Neutrophil (primary cell): Measurements from ENCODE around the gene TMA16.

Source experiments
- H3K27ac ChIP-seq: fragments of 200-600 bp; sonication (generic); 2 replicates; pipeline ENCODE4 v1.5.1; 2016; ENCODE audit warnings: mild to moderate bottlenecking, moderate library complexity
- H3K27me3 ChIP-seq: fragments of 200-600 bp; sonication (generic); 2 replicates; pipeline ENCODE4 v1.6.0; 2016; ENCODE audit warnings: mild to moderate bottlenecking
- H3K36me3 ChIP-seq: fragments of 200-600 bp; sonication (generic); 2 replicates; pipeline ENCODE4 v1.5.1; 2017
- H3K4me1 ChIP-seq, 2 experiments: fragments of 200-600 bp in 1 of 2; sonication (generic) in 1 of 2; 1 replicate in 1 of 2; 2 replicates in 1 of 2; pipeline versions ENCODE4 v1.5.1 to v1.6.1; 2013 to 2016; ENCODE audit warnings: low read depth in 1 of 2, low read length in 1 of 2, mild to moderate bottlenecking in 1 of 2, moderate library complexity in 1 of 2; ENCODE audit not compliant: control insufficient read depth in 1 of 2, insufficient read depth in 1 of 2
- H3K4me3 ChIP-seq, 2 experiments: fragments of 200-600 bp in 1 of 2; sonication (generic) in 1 of 2; 1 replicate in 1 of 2; 2 replicates in 1 of 2; pipeline ENCODE4 v1.5.1; 2013 to 2016; ENCODE audit warnings: low read depth in 1 of 2, low read length in 1 of 2, mild to moderate bottlenecking in 1 of 2, moderate library complexity in 1 of 2
- H3K9me3 ChIP-seq: fragments of 200-600 bp; sonication (generic); 2 replicates; pipeline ENCODE4 v1.5.1; 2016
- CTCF ChIP-seq: fragments of 200-600 bp; sonication (generic); IDR thresholded peaks from 2 replicates; pipeline ENCODE4 v1.5.1; 2016; ENCODE audit warnings: antibody characterized with exemption

TMA16 gene

GRCh38 chr4:163505374-163505773 lies 10.9 kb downstream of the TMA16 start:
- Histone ChIP-seq H3K36me3 (peaks cover 7% of the 10 kb centered on the region), H3K4me1 (peaks cover 0 to 4% of the 10 kb centered on the region in 2 experiments), H3K27ac (no peak overlapping the region), H3K27me3 (no peaks in the 10 kb centered on the region), H3K9me3 (no peaks in the 10 kb centered on the region), H3K4me3 (no peak overlapping the region)
- no peak for TF ChIP-seq CTCF

- Histone ChIP-seq H3K4me3 (no peak overlapping the region), H3K36me3 (peaks cover 41% of the 10 kb centered on the region), H3K27ac (no peak overlapping the region), H3K27me3 (no peaks in the 10 kb centered on the region), H3K9me3 (no peaks in the 10 kb centered on the region), H3K4me1 (no peaks in the 10 kb centered on the region)
- TF ChIP-seq CTCF = no peak
These were observed 20.7 kb downstream of the TMA16 start for GRCh38 chr4:163515198-163515597.

GRCh38 chr4:163523791-163524365 lies 29.4 kb downstream of the TMA16 start:
- Histone ChIP-seq H3K4me3 (no peak overlapping the region), H3K4me1 (no peaks in the 10 kb centered on the region), H3K9me3 (no peaks in the 10 kb centered on the region), H3K27me3 (no peaks in the 10 kb centered on the region), H3K36me3 (peaks cover 15% of the 10 kb centered on the region), H3K27ac (no peak overlapping the region)
- no peak for TF ChIP-seq CTCF

GRCh38 chr4:163525982-163526381 lies 31.5 kb downstream of the TMA16 start:
- Histone ChIP-seq H3K27me3 (no peaks in the 10 kb centered on the region), H3K27ac (no peak overlapping the region), H3K4me1 (no peaks in the 10 kb centered on the region), H3K4me3 (no peak overlapping the region), H3K36me3 (peaks cover 11% of the 10 kb centered on the region), H3K9me3 (no peaks in the 10 kb centered on the region)
- TF ChIP-seq CTCF = no peak

- Histone ChIP-seq H3K4me3 (no peak overlapping the region), H3K36me3 (peaks cover 8% of the 10 kb centered on the region), H3K27me3 (no peaks in the 10 kb centered on the region), H3K27ac (no peak overlapping the region), H3K9me3 (no peaks in the 10 kb centered on the region), H3K4me1 (no peaks in the 10 kb centered on the region)
- no peak for TF ChIP-seq CTCF
These were observed 32.7 kb downstream of the TMA16 start for GRCh38 chr4:163527172-163527571.

GRCh38 chr4:163528653-163529052 lies 34.2 kb downstream of the TMA16 start:
- Histone ChIP-seq H3K4me1 (no peaks in the 10 kb centered on the region), H3K4me3 (no peak overlapping the region), H3K27me3 (no peaks in the 10 kb centered on the region), H3K36me3 (peaks cover 8% of the 10 kb centered on the region), H3K27ac (no peak overlapping the region), H3K9me3 (no peaks in the 10 kb centered on the region)
- TF ChIP-seq CTCF = no peak
